IPS-15b (cell line): ENCODE results near the gene SSNA1.

Experiments
- H3K27me3 ChIP-seq: one replicate; pipeline ENCODE4 v1.6.1; 2013; ENCODE audit warnings: low read length; ENCODE audit not compliant: control insufficient read depth, insufficient read depth
- H3K36me3 ChIP-seq: one replicate; pipeline ENCODE4 v1.6.1; 2013; ENCODE audit warnings: low read length; ENCODE audit not compliant: control insufficient read depth, insufficient read depth
- H3K4me1 ChIP-seq: one replicate; pipeline ENCODE4 v1.6.1; 2013; ENCODE audit warnings: mild to moderate bottlenecking, low read length; ENCODE audit not compliant: control insufficient read depth, insufficient read depth
- H3K4me3 ChIP-seq: one replicate; pipeline ENCODE4 v1.5.1; 2013; ENCODE audit warnings: low read depth, low read length
- H3K9ac ChIP-seq: one replicate; pipeline ENCODE4 v1.6.1; 2013; ENCODE audit warnings: low read depth, mild to moderate bottlenecking, low read length
- H3K9me3 ChIP-seq: one replicate; pipeline ENCODE4 v1.6.1; 2013; ENCODE audit warnings: mild to moderate bottlenecking, low read length; ENCODE audit not compliant: control insufficient read depth, insufficient read depth

Gene SSNA1

GRCh38 chr9:137231372-137232039, 43.0 kb downstream of the SSNA1 start:
- Histone ChIP-seq H3K27me3 (no peaks in the 10 kb centered on the region), H3K36me3 (no peaks in the 10 kb centered on the region), H3K4me3 (no peak overlapping the region), H3K9ac (no peak overlapping the region), H3K4me1 (no peaks in the 10 kb centered on the region), H3K9me3 (no peaks in the 10 kb centered on the region)

- Histone ChIP-seq H3K4me1 (no peaks in the 10 kb centered on the region), H3K27me3 (no peaks in the 10 kb centered on the region), H3K9ac (no peak overlapping the region)
Observed at GRCh38 chr9:137232101-137232500, 43.6 kb downstream of the SSNA1 start.

GRCh38 chr9:137232510-137232909, 44.0 kb downstream of the SSNA1 start:
- Histone ChIP-seq H3K4me3 (no peak overlapping the region), H3K9ac (no peak overlapping the region), H3K27me3 (no peaks in the 10 kb centered on the region), H3K4me1 (no peaks in the 10 kb centered on the region), H3K9me3 (no peaks in the 10 kb centered on the region), H3K36me3 (no peaks in the 10 kb centered on the region)

More at GRCh38 chr9:137232101-137232500, 43.6 kb downstream of the SSNA1 start:
- H3K4me3 ChIP-seq = no peak overlapping the region
- H3K9me3 ChIP-seq = no peaks in the 10 kb centered on the region
- H3K36me3 ChIP-seq = no peaks in the 10 kb centered on the region

- Histone ChIP-seq H3K27me3 (no peaks in the 10 kb centered on the region), H3K4me3 (no peak overlapping the region), H3K9me3 (no peaks in the 10 kb centered on the region), H3K4me1 (no peaks in the 10 kb centered on the region), H3K9ac (no peak overlapping the region), H3K36me3 (no peaks in the 10 kb centered on the region)
Observed at GRCh38 chr9:137233143-137233980, 44.9 kb downstream of the SSNA1 start.

- Histone ChIP-seq H3K4me1 (no peaks in the 10 kb centered on the region), H3K36me3 (no peaks in the 10 kb centered on the region), H3K27me3 (no peaks in the 10 kb centered on the region), H3K4me3 (no peak overlapping the region), H3K9ac (no peak overlapping the region), H3K9me3 (no peaks in the 10 kb centered on the region)
Observed at GRCh38 chr9:137234055-137234697, 45.7 kb downstream of the SSNA1 start.

- no peaks in the 10 kb centered on the region for H3K27me3 ChIP-seq
- H3K36me3 ChIP-seq = no peaks in the 10 kb centered on the region
- no peaks in the 10 kb centered on the region for H3K9me3 ChIP-seq
- H3K9ac ChIP-seq = no peak overlapping the region
- H3K4me3 ChIP-seq = no peak overlapping the region
- no peaks in the 10 kb centered on the region for H3K4me1 ChIP-seq
Observed at GRCh38 chr9:137234758-137235423, 46.4 kb downstream of the SSNA1 start.

GRCh38 chr9:137235424-137236237, 47.2 kb downstream of the SSNA1 start:
- no peak overlapping the region for H3K4me3 ChIP-seq
- no peaks in the 10 kb centered on the region for H3K36me3 ChIP-seq
- H3K4me1 ChIP-seq = no peaks in the 10 kb centered on the region
- no peaks in the 10 kb centered on the region for H3K27me3 ChIP-seq
- H3K9ac ChIP-seq = no peak overlapping the region
- H3K9me3 ChIP-seq = no peaks in the 10 kb centered on the region

GRCh38 chr9:137236238-137236935, 47.9 kb downstream of the SSNA1 start:
- no peaks in the 10 kb centered on the region for H3K36me3 ChIP-seq
- H3K27me3 ChIP-seq = no peaks in the 10 kb centered on the region
- no peaks in the 10 kb centered on the region for H3K9me3 ChIP-seq
- no peak overlapping the region for H3K9ac ChIP-seq
- H3K4me1 ChIP-seq = no peaks in the 10 kb centered on the region
- peak overlapping the region; percentile 13 for H3K4me3 ChIP-seq

GRCh38 chr9:137236936-137237421, 48.5 kb downstream of the SSNA1 start:
- H3K9me3 ChIP-seq = no peaks in the 10 kb centered on the region
- no peak overlapping the region for H3K9ac ChIP-seq
- peaks cover 2% of the 10 kb centered on the region for H3K36me3 ChIP-seq
- H3K4me3 ChIP-seq = peak overlapping the region; percentile 13
- H3K27me3 ChIP-seq = no peaks in the 10 kb centered on the region
- no peaks in the 10 kb centered on the region for H3K4me1 ChIP-seq

GRCh38 chr9:137237759-137238726, 49.6 kb downstream of the SSNA1 start:
- no peaks in the 10 kb centered on the region for H3K4me1 ChIP-seq
- H3K27me3 ChIP-seq = no peaks in the 10 kb centered on the region
- H3K9ac ChIP-seq = no peak overlapping the region
- H3K9me3 ChIP-seq = no peaks in the 10 kb centered on the region
- H3K36me3 ChIP-seq = peaks cover 12% of the 10 kb centered on the region
- no peak overlapping the region for H3K4me3 ChIP-seq
